SU-DHL-6 (cell line): ENCODE data around the gene TNNT2.

ENCODE experiments used
- EZH2phosphoT487 ChIP-seq: fragments of 200-600 bp; sonication (generic), shearing (Covaris generic); conservative IDR thresholded peaks from 2 replicates; pipeline ENCODE4 v1.6.1; 2018; ENCODE audit warnings: mild to moderate bottlenecking, antibody characterized with exemption, low read length, moderate library complexity, mixed read lengths
- TF ChIP-seq, protein P1 (sequence below): fragments of 200-600 bp; sonication (generic); IDR thresholded peaks from one replicate; pipeline ENCODE4 v1.5.1; 2017; ENCODE audit warnings: antibody characterized with exemption, mild to moderate bottlenecking, low read length, moderate library complexity; ENCODE audit not compliant: insufficient read depth, poor library complexity, severe bottlenecking

DNA sequence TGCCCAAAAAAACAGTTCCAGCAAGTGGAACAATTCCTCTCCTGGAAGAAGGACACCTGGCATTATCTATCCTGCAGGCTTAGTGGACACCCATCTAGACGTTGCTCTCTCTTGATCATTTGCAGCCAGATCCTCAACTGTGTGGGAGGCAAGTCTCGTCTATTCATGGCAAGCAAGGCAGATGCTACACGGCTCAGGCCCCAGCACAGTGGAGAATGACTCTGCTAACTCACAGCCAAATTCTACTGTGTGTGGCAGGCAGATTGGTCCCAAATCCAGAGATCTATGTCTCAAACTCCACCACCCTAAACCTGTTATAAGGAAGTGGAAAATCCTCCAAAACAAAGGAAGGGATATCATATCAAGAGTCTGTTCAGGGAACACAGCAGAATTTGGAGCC is 7.0 kb downstream of the TNNT2 start:
- TF ChIP-seq, protein P1, sequence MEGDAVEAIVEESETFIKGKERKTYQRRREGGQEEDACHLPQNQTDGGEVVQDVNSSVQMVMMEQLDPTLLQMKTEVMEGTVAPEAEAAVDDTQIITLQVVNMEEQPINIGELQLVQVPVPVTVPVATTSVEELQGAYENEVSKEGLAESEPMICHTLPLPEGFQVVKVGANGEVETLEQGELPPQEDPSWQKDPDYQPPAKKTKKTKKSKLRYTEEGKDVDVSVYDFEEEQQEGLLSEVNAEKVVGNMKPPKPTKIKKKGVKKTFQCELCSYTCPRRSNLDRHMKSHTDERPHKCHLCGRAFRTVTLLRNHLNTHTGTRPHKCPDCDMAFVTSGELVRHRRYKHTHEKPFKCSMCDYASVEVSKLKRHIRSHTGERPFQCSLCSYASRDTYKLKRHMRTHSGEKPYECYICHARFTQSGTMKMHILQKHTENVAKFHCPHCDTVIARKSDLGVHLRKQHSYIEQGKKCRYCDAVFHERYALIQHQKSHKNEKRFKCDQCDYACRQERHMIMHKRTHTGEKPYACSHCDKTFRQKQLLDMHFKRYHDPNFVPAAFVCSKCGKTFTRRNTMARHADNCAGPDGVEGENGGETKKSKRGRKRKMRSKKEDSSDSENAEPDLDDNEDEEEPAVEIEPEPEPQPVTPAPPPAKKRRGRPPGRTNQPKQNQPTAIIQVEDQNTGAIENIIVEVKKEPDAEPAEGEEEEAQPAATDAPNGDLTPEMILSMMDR = no peak
- TF ChIP-seq EZH2phosphoT487 = no peak
